ENCODE data around the gene UBE2M. TPM values are rescaled to one million over a fixed set of nuclear protein-coding genes. Genes with fewer than 3 reads are reported as not detected.

UBE2M gene
- polyA plus RNA-seq, 6 donors from 2014 or later, result 10.8 to 24.2 (median 16.8) TPM

Other genes starting within 250 kb of the UBE2M start
- gene ZSCAN22, start 231.6 kb downstream of the UBE2M start, polyA plus RNA-seq (ENCODE audit: low read depth in 6 of 6), result 1 to 10 TPM in 5 of 6 donors, not detected in 1; 1.5 to 5.2 (median 2.1) TPM
- gene A1BG, start 205.1 kb downstream of the UBE2M start, polyA plus RNA-seq (ENCODE audit: low read depth in 6 of 6), result 10 to 100 TPM; 30.6 to 68.3 (median 50.9) TPM
- 1 to 10 TPM in 3 of 6 donors, under 1 TPM in 3; 0.23 to 2.3 (median 1.5) TPM for gene ZNF497, start 195.9 kb downstream of the UBE2M start, polyA plus RNA-seq (ENCODE audit: low read depth in 6 of 6)
- 10 to 100 TPM in 2 of 6 donors, 1 to 10 TPM in 4; 7.5 to 13.5 (median 8.5) TPM for gene ZNF837, start 177.6 kb downstream of the UBE2M start, polyA plus RNA-seq (ENCODE audit: low read depth in 6 of 6)
- gene RPS5, start 171.3 kb downstream of the UBE2M start, polyA plus RNA-seq (ENCODE audit: low read depth in 6 of 6), result 1,000 to 10,000 TPM; 1,545 to 2,332 (median 1,783) TPM
- not detected for gene RNF225, start 163.0 kb downstream of the UBE2M start, polyA plus RNA-seq (ENCODE audit: low read depth in 6 of 6)
- 1 to 10 TPM; 3.6 to 6.2 (median 4.5) TPM for gene ZNF584, start 150.0 kb downstream of the UBE2M start, polyA plus RNA-seq (ENCODE audit: low read depth in 6 of 6)
- 1 to 10 TPM in 5 of 6 donors, not detected in 1; 2.1 to 3.8 (median 3.2) TPM for gene ZNF132, start 118.5 kb downstream of the UBE2M start, polyA plus RNA-seq (ENCODE audit: low read depth in 6 of 6)
- gene ZNF324B, start 107.0 kb downstream of the UBE2M start, polyA plus RNA-seq (ENCODE audit: low read depth in 6 of 6), result 1 to 10 TPM in 5 of 6 donors, under 1 TPM in 1; 0.96 to 3.7 (median 2.4) TPM
- gene ZNF324, start 91.5 kb downstream of the UBE2M start, polyA plus RNA-seq (ENCODE audit: low read depth in 6 of 6), result 10 to 100 TPM in 5 of 6 donors, 1 to 10 TPM in 1; 8.5 to 30.0 (median 14.4) TPM
- gene ZNF446, start 82.3 kb downstream of the UBE2M start, polyA plus RNA-seq (ENCODE audit: low read depth in 6 of 6), result 1 to 10 TPM; 4.1 to 6.2 (median 5.0) TPM
- gene SLC27A5, start 46.6 kb downstream of the UBE2M start, polyA plus RNA-seq (ENCODE audit: low read depth in 6 of 6), result 10 to 100 TPM; 12.0 to 17.8 (median 12.7) TPM
- 1 to 10 TPM; 3.3 to 6.8 (median 4.8) TPM for gene ZBTB45, start 38.8 kb downstream of the UBE2M start, polyA plus RNA-seq (ENCODE audit: low read depth in 6 of 6)
- 100 to 1,000 TPM in 1 of 6 donors, 10 to 100 TPM in 5; 25.7 to 100 (median 50.8) TPM for gene TRIM28, start 14.5 kb downstream of the UBE2M start, polyA plus RNA-seq (ENCODE audit: low read depth in 6 of 6)
- 100 to 1,000 TPM; 109 to 169 (median 122) TPM for gene CHMP2A, start 3.5 kb downstream of the UBE2M start, polyA plus RNA-seq (ENCODE audit: low read depth in 6 of 6)
- 10 to 100 TPM in 2 of 6 donors, 1 to 10 TPM in 4; 6.6 to 14.8 (median 9.3) TPM for gene MZF1, start 14.7 kb upstream of the UBE2M start, polyA plus RNA-seq (ENCODE audit: low read depth in 6 of 6)